Adrenal gland (tissue), 5 donors: ENCODE results near the gene PRKACB.

Source experiments
- POLR2A ChIP-seq, 2 donors: fragments of 450-650 bp; IDR thresholded peaks; one replicate each; pipeline ENCODE4 v1.6.1; 2017; ENCODE audit warnings: antibody characterized with exemption in 2 of 2, mild to moderate bottlenecking in 2 of 2, moderate library complexity in 1 of 2
- TF ChIP-seq, protein P1 (sequence below), 6 experiments: fragments of 450-650 bp in 4 of 6; fragments of 200-600 bp in 2 of 6; sonication (generic) in 1 of 6; IDR thresholded peaks; 1 replicate in 5 of 6; 2 replicates in 1 of 6; pipeline versions ENCODE4 v1.5.1 to v1.8.0; 2016 to 2021; ENCODE audit warnings: antibody characterized with exemption in 6 of 6, mild to moderate bottlenecking in 2 of 6, moderate library complexity in 1 of 6
- donor health status: DM: no; HTN: no; CAD: no.

DNA sequence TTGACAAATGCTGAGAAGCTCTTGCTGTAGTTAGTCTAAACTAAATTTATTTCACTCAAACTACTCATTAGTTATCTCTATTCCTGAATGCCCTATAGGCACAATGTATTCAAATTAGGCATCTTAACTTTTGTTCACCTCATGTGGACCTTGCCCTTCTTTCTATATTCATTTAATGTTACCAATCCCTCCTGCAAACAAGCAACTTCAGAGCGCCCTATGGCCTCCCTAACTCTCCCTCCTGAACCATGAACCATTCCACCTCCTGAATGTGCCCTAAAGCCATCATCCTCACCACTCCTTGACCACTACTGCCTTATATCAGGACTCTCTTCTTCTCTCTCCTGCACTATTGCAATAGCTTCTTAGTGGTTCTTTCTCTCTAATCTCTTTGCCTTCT lies 122.7 kb downstream of the PRKACB start:
- TF ChIP-seq POLR2A (IDR thresholded peaks at IDR 0.05): no peak
- TF ChIP-seq, protein P1, sequence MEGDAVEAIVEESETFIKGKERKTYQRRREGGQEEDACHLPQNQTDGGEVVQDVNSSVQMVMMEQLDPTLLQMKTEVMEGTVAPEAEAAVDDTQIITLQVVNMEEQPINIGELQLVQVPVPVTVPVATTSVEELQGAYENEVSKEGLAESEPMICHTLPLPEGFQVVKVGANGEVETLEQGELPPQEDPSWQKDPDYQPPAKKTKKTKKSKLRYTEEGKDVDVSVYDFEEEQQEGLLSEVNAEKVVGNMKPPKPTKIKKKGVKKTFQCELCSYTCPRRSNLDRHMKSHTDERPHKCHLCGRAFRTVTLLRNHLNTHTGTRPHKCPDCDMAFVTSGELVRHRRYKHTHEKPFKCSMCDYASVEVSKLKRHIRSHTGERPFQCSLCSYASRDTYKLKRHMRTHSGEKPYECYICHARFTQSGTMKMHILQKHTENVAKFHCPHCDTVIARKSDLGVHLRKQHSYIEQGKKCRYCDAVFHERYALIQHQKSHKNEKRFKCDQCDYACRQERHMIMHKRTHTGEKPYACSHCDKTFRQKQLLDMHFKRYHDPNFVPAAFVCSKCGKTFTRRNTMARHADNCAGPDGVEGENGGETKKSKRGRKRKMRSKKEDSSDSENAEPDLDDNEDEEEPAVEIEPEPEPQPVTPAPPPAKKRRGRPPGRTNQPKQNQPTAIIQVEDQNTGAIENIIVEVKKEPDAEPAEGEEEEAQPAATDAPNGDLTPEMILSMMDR (IDR thresholded peaks at IDR 0.05): no peak
